ENCODE data around the gene ZYG11A.
"Not testable (repeated sequence)": the region's sequence is repeated elsewhere in the genome, so short reads cannot be mapped to it uniquely, and the experiment has no call there.

ZYG11A gene

DNA sequence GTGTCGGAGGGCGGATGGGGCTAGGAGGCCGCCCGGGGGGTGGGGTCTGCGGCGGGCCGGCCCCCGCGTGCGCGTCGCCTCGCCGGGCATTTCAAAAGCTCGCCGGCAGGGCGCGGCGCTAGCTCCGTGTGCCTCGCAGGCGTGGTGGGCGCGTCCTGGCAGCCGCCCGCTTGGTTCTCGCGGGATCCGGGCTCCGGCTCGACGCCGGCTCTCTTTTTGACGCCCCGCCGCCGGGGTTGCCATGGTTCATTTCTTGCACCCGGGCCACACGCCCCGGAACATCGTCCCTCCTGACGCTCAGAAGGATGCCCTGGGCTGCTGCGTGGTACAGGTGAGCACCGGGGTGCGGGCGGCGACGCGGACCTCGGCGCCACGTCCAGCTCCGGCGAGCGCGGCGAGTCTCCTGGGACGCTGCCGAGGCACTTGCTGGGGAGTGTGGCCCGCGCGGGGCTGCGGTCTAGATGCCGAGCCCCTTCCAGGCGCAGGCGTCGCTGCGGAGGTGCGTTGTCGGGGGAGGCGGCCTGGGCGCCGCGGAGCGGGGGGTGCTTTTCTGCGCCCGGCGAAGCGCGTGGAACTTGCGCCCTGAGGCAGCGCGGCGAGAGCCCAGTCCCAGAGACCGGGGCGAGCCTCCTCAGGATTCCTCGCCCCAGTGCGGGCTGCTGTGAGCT, at the start of gene ZYG11A:
TSS of gene ZYG11A (plus strand) at position 118 of the 668 bp plus-strand sequence. CDS start at position 242, 124 bp downstream.
- Histone ChIP-seq H3K27ac (ENCODE audit: low read length) (no peak within 1 kb of the TSS), H3K27me3 (ENCODE audit: insufficient read depth, low read length) (peaks cover 49% of the 10 kb centered on the region), H3K36me3 (ENCODE audit: insufficient read depth, low read depth, low read length) (no peaks in the 10 kb centered on the region), H3K9ac (ENCODE audit: low read depth, low read length) (no peak within 1 kb of the TSS; the same call in 1 of the 2 replicates), H3K4me3 (ENCODE audit: low read length) (peak within 1 kb of the TSS; percentile 77), H3K4me1 (ENCODE audit: insufficient read depth, low read length) (no peaks in the 10 kb centered on the region; the same call in 1 of the 2 replicates), H3K9me3 (ENCODE audit: insufficient read depth, low read depth, low read length) (no peaks in the 10 kb centered on the region)

GRCh38 chr1:52793717-52794116, 48.8 kb upstream of the ZYG11A start:
- H3K27ac ChIP-seq (ENCODE audit: low read length); H3K9ac ChIP-seq (ENCODE audit: low read depth, low read length); H3K9me3 ChIP-seq (ENCODE audit: insufficient read depth, low read depth, low read length); H3K27me3 ChIP-seq (ENCODE audit: insufficient read depth, low read length); H3K4me1 ChIP-seq (ENCODE audit: insufficient read depth, low read length); H3K36me3 ChIP-seq (ENCODE audit: insufficient read depth, low read depth, low read length); H3K4me3 ChIP-seq (ENCODE audit: low read length): not testable (repeated sequence)

- no peaks in the 10 kb centered on the region for H3K9me3 ChIP-seq (ENCODE audit: insufficient read depth, low read depth, low read length)
- H3K4me3 ChIP-seq (ENCODE audit: low read length) = no peak overlapping the region
- H3K9ac ChIP-seq (ENCODE audit: low read depth, low read length) = no peak overlapping the region
- peaks cover 6% of the 10 kb centered on the region; the same call in 1 of the 2 replicates for H3K36me3 ChIP-seq (ENCODE audit: insufficient read depth, low read depth, low read length)
- H3K27me3 ChIP-seq (ENCODE audit: insufficient read depth, low read length) = no peaks in the 10 kb centered on the region
- H3K27ac ChIP-seq (ENCODE audit: low read length) = no peak overlapping the region
- H3K4me1 ChIP-seq (ENCODE audit: insufficient read depth, low read length) = no peaks in the 10 kb centered on the region
Observed at GRCh38 chr1:52795464-52795863, 47.1 kb upstream of the ZYG11A start.

DNA sequence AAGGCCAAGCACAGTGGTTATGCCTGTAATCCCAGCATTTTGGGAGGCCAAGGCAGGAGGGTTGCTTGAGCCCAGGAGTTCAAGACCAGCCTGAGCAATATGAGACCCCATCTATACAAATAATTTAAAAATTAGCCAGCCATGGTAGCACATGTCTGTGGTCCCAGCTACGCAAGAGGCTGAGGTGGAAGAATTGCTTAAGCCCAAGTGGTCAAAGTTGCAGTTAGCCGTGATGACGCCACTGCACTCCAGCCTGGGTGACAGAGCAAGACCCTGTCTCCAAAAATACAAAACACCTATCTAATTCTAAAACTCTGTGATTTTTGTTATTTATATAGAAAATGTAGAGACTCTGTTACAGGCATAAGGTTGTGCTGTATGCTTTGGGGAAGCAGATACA, 44.2 kb upstream of the ZYG11A start:
- Histone ChIP-seq H3K4me1 (ENCODE audit: insufficient read depth, low read length) (no peaks in the 10 kb centered on the region), H3K27ac (ENCODE audit: low read length) (no peak overlapping the region), H3K9me3 (ENCODE audit: insufficient read depth, low read depth, low read length) (no peaks in the 10 kb centered on the region), H3K9ac (ENCODE audit: low read depth, low read length) (no peak overlapping the region), H3K36me3 (ENCODE audit: insufficient read depth, low read depth, low read length) (peaks cover 8% of the 10 kb centered on the region; the same call in 1 of the 2 replicates), H3K4me3 (ENCODE audit: low read length) (no peak overlapping the region), H3K27me3 (ENCODE audit: insufficient read depth, low read length) (no peaks in the 10 kb centered on the region)

GRCh38 chr1:52801011-52801410, 41.5 kb upstream of the ZYG11A start:
- no peak overlapping the region for H3K4me3 ChIP-seq (ENCODE audit: low read length)
- no peaks in the 10 kb centered on the region for H3K4me1 ChIP-seq (ENCODE audit: insufficient read depth, low read length)
- H3K9ac ChIP-seq (ENCODE audit: low read depth, low read length) = no peak overlapping the region
- no peak overlapping the region for H3K27ac ChIP-seq (ENCODE audit: low read length)
- H3K27me3 ChIP-seq (ENCODE audit: insufficient read depth, low read length) = no peaks in the 10 kb centered on the region
- no peaks in the 10 kb centered on the region for H3K9me3 ChIP-seq (ENCODE audit: insufficient read depth, low read depth, low read length)
- peaks cover 15% of the 10 kb centered on the region for H3K36me3 ChIP-seq (ENCODE audit: insufficient read depth, low read depth, low read length)

DNA sequence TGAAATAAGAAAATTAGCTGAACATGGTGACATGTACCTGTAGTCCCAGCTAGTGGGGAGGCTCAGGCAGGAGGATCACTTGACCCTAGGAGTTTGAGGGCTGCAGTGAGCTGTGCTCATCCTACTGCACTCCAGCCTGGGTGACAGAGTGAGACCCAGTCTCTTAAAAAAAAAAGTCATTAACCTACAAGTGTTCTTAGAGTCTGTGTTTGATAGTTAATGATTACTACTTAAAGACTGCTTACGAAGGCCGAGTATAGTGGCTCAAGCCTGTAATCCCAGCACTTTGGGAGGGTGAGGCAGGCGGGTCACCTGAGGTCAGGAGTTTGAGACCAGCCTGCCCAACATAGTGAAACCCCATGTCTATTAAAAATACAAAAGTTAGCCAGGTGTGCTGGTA, 38.5 kb upstream of the ZYG11A start:
- not testable (repeated sequence) for H3K9me3 ChIP-seq (ENCODE audit: insufficient read depth, low read depth, low read length); H3K4me3 ChIP-seq (ENCODE audit: low read length); H3K4me1 ChIP-seq (ENCODE audit: insufficient read depth, low read length); H3K9ac ChIP-seq (ENCODE audit: low read depth, low read length); H3K27ac ChIP-seq (ENCODE audit: low read length); H3K27me3 ChIP-seq (ENCODE audit: insufficient read depth, low read length)
- peaks cover 11% of the 10 kb centered on the region; the same call in 1 of the 2 replicates for H3K36me3 ChIP-seq (ENCODE audit: insufficient read depth, low read depth, low read length)

GRCh38 chr1:52814465-52814864, 28.1 kb upstream of the ZYG11A start:
- H3K4me1 ChIP-seq (ENCODE audit: insufficient read depth, low read length) = no peaks in the 10 kb centered on the region
- H3K36me3 ChIP-seq (ENCODE audit: insufficient read depth, low read depth, low read length) = peaks cover 20% of the 10 kb centered on the region

DNA sequence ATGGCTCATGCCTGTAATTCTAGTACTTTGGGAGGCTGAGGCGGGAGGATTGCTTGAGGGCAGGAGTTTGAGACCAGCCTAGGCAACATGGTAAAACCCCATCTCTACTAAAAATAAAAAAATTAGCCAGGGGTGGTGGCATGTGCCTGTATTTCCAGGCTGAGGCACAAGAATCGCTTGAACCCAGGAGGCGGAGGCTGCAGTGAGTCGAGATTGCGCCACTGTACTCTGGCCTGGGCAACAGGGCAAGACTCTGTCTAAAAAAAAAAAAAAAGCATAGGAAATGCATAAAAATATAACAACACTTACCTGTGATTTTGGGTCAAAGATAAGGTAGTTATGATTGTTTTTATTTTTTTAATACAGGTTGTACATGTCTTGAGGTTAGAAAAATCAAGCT, 21.7 kb upstream of the ZYG11A start:
- H3K27me3 ChIP-seq (ENCODE audit: insufficient read depth, low read length); H3K9me3 ChIP-seq (ENCODE audit: insufficient read depth, low read depth, low read length): not testable (repeated sequence)

More at GRCh38 chr1:52814465-52814864, 28.1 kb upstream of the ZYG11A start:
- Histone ChIP-seq H3K9me3 (ENCODE audit: insufficient read depth, low read depth, low read length) (no peaks in the 10 kb centered on the region), H3K27me3 (ENCODE audit: insufficient read depth, low read length) (no peaks in the 10 kb centered on the region), H3K9ac (ENCODE audit: low read depth, low read length) (no peak overlapping the region), H3K27ac (ENCODE audit: low read length) (no peak overlapping the region), H3K4me3 (ENCODE audit: low read length) (no peak overlapping the region)

DNA sequence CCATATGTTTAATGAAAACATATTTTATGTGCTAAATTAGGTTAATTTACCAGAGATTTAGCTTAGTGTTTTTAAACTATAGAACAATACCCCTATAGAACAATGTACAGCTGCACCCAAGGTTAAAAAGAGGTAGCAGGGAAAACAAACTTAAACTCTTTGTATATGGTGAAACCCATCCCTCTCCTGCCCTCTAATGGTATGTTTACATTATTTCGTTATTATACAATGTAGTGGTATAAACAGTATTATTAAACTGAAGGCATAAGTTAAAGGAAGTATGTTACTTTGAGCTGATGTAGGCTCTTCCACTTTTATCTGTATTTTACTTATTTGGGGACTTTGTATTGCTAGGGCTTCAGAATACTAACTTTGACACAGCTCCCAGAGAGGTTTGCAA, 16.7 kb upstream of the ZYG11A start:
- Histone ChIP-seq H3K27ac (ENCODE audit: low read length) (no peak overlapping the region), H3K9me3 (ENCODE audit: insufficient read depth, low read depth, low read length) (no peaks in the 10 kb centered on the region), H3K36me3 (ENCODE audit: insufficient read depth, low read depth, low read length) (peaks cover 14% of the 10 kb centered on the region; the same call in 1 of the 2 replicates), H3K27me3 (ENCODE audit: insufficient read depth, low read length) (no peaks in the 10 kb centered on the region), H3K9ac (ENCODE audit: low read depth, low read length) (no peak overlapping the region), H3K4me3 (ENCODE audit: low read length) (no peak overlapping the region), H3K4me1 (ENCODE audit: insufficient read depth, low read length) (no peaks in the 10 kb centered on the region)

More for the DNA sequence above, 21.7 kb upstream of the ZYG11A start:
- not testable (repeated sequence) for H3K27ac ChIP-seq (ENCODE audit: low read length); H3K9ac ChIP-seq (ENCODE audit: low read depth, low read length); H3K4me3 ChIP-seq (ENCODE audit: low read length); H3K4me1 ChIP-seq (ENCODE audit: insufficient read depth, low read length)
- H3K36me3 ChIP-seq (ENCODE audit: insufficient read depth, low read depth, low read length) = peaks cover 19% of the 10 kb centered on the region; the same call in 1 of the 2 replicates

- Histone ChIP-seq H3K9me3 (ENCODE audit: insufficient read depth, low read depth, low read length) (no peaks in the 10 kb centered on the region), H3K4me1 (ENCODE audit: insufficient read depth, low read length) (peaks cover 10% of the 10 kb centered on the region), H3K36me3 (ENCODE audit: insufficient read depth, low read depth, low read length) (no peaks in the 10 kb centered on the region), H3K4me3 (ENCODE audit: low read length) (no peak overlapping the region), H3K27ac (ENCODE audit: low read length) (no peak overlapping the region), H3K9ac (ENCODE audit: low read depth, low read length) (no peak overlapping the region), H3K27me3 (ENCODE audit: insufficient read depth, low read length) (no peaks in the 10 kb centered on the region)
Observed at GRCh38 chr1:52834798-52835197, 7.8 kb upstream of the ZYG11A start.

DNA sequence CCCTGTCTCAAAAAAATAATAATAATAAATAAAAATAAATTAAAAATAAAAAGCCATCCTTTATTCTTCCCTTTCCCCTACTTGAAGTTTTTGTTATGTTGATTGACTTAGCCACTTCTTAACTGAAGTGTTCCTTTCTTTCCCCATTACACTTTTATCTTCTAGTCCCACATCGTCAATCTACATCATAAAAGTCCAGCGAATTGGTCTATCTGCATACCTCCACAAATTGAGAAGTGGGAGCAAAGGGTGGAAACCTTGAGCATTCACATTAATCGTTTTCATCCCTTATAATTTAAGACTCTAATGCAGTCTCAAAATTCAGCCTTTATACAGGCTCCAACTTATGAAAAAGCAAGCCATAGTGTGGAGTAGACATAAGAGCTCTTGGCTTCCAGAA, 6.5 kb upstream of the ZYG11A start:
- Histone ChIP-seq H3K27me3 (ENCODE audit: insufficient read depth, low read length) (peaks cover 6% of the 10 kb centered on the region), H3K9ac (ENCODE audit: low read depth, low read length) (no peak overlapping the region; the same call in 1 of the 2 replicates), H3K27ac (ENCODE audit: low read length) (no peak overlapping the region), H3K36me3 (ENCODE audit: insufficient read depth, low read depth, low read length) (no peaks in the 10 kb centered on the region), H3K9me3 (ENCODE audit: insufficient read depth, low read depth, low read length) (no peaks in the 10 kb centered on the region), H3K4me3 (ENCODE audit: low read length) (peak overlapping the region; percentile 56), H3K4me1 (ENCODE audit: insufficient read depth, low read length) (peaks cover 10% of the 10 kb centered on the region)

- not testable (repeated sequence) for H3K27ac ChIP-seq (ENCODE audit: low read length); H3K36me3 ChIP-seq (ENCODE audit: insufficient read depth, low read depth, low read length); H3K9me3 ChIP-seq (ENCODE audit: insufficient read depth, low read depth, low read length)
Observed at GRCh38 chr1:52839175-52839574, 3.4 kb upstream of the ZYG11A start.

More at GRCh38 chr1:52839175-52839574, 3.4 kb upstream of the ZYG11A start:
- H3K9ac ChIP-seq (ENCODE audit: low read depth, low read length); H3K4me3 ChIP-seq (ENCODE audit: low read length); H3K4me1 ChIP-seq (ENCODE audit: insufficient read depth, low read length): not testable (repeated sequence)
- peaks cover 38% of the 10 kb centered on the region for H3K27me3 ChIP-seq (ENCODE audit: insufficient read depth, low read length)
